H1 (cell line): ENCODE measurements around the gene SLC12A2. TPM values are rescaled to one million over a fixed set of nuclear protein-coding genes. Genes with fewer than 3 reads are reported as not detected.
A peak's percentile ranks its signal among the peaks of the same experiment; 100 is the strongest.

ENCODE experiments used
- CTCF ChIA-PET: fragments of 300-600 bp; sonication (Branson Sonifier 250); formaldehyde crosslinking; loops from one replicate; lab custom pipeline; 2021; ENCODE audit not compliant: partially characterized antibody; lab: Charles Lee
- POLR2A ChIA-PET: fragments of 300-600 bp; sonication (Branson Sonifier 250); formaldehyde crosslinking; loops from one replicate; lab custom pipeline; 2021; ENCODE audit warnings: inconsistent platforms; ENCODE audit not compliant: partially characterized antibody; lab: Charles Lee
- DNase-seq, 2 experiments: peaks; one replicate each; pipeline versions ENCODE4 v3.0.0 to v3.0.0-alpha.2; 2010 to 2022; ENCODE audit warnings: low spot score in 2 of 2, low read depth in 1 of 2, mixed read lengths in 1 of 2
- FAIRE-seq: peaks from 2 replicates; lab custom pipeline; 2011; peaks lifted over from hg19 to GRCh38; lab: Jason Lieb, UNC
- H2AFZ ChIP-seq: 2 replicates; pipeline ENCODE4 v1.8.1; 2012; ENCODE audit warnings: low read length, inconsistent platforms
- H2AK5ac ChIP-seq: 2 replicates; pipeline ENCODE4 v1.6.1; 2013; ENCODE audit warnings: low read depth, low read length
- H2BK120ac ChIP-seq: replicated peaks from 2 replicates; pipeline ENCODE3; 2013; ENCODE audit warnings: low read depth, low read length, inconsistent platforms
- H2BK12ac ChIP-seq: 2 replicates; pipeline ENCODE4 v1.6.1; 2013; ENCODE audit warnings: low read depth, low read length
- H2BK15ac ChIP-seq: 2 replicates; pipeline ENCODE4 v1.6.1; 2013; ENCODE audit warnings: low read length
- H2BK20ac ChIP-seq: 2 replicates; pipeline ENCODE4 v1.6.1; 2013; ENCODE audit warnings: low read length
- H2BK5ac ChIP-seq: 2 replicates; pipeline ENCODE4 v1.6.1; 2013; ENCODE audit warnings: low read depth, low read length
- H3K14ac ChIP-seq: 2 replicates; pipeline ENCODE4 v1.6.1; 2013; ENCODE audit warnings: inconsistent platforms; ENCODE audit not compliant: insufficient read length
- H3K18ac ChIP-seq: 2 replicates; pipeline ENCODE4 v1.6.1; 2013; ENCODE audit warnings: low read length; ENCODE audit errors: extremely low read depth
- H3K23ac ChIP-seq: 2 replicates; pipeline ENCODE4 v1.6.1; 2013; ENCODE audit warnings: inconsistent platforms; ENCODE audit not compliant: insufficient read length
- H3K23me2 ChIP-seq: 2 replicates; pipeline ENCODE4 v1.6.1; 2013; ENCODE audit warnings: low read depth, low read length
- H3K27ac ChIP-seq: 2 replicates; pipeline ENCODE4 v1.6.1; 2011; ENCODE audit warnings: low read depth, low read length, inconsistent platforms
- H3K27me3 ChIP-seq, 4 experiments: replicated peaks in 1 of 4; 1 replicate in 1 of 4; 2 replicates in 3 of 4; pipeline versions ENCODE4 v1.6.1 to v1.8.1; 2011 to 2013; ENCODE audit warnings: low read length in 3 of 4, mild to moderate bottlenecking in 3 of 4, inconsistent platforms in 2 of 4, mixed read lengths in 2 of 4, moderate library complexity in 1 of 4; ENCODE audit not compliant: control insufficient read depth in 3 of 4, insufficient read depth in 3 of 4; ENCODE audit errors: extremely low read depth in 1 of 4
- H3K36me3 ChIP-seq, 4 experiments: 2 replicates each; pipeline versions ENCODE4 v1.6.1 to v1.8.1; 2011 to 2013; ENCODE audit warnings: mild to moderate bottlenecking in 4 of 4, low read length in 3 of 4, moderate library complexity in 2 of 4, control low read depth in 1 of 4, inconsistent platforms in 1 of 4; ENCODE audit not compliant: insufficient read depth in 4 of 4, control insufficient read depth in 2 of 4
- H3K4ac ChIP-seq: replicated peaks from 2 replicates; pipeline ENCODE3; 2013; ENCODE audit warnings: low read length, low read depth, mixed read lengths, inconsistent platforms; ENCODE audit not compliant: insufficient read length
- H3K4me1 ChIP-seq, 4 experiments: replicated peaks in 1 of 4; 1 replicate in 1 of 4; 2 replicates in 3 of 4; pipeline versions ENCODE4 v1.6.1 to v1.8.1; 2011 to 2013; ENCODE audit warnings: low read length in 3 of 4, inconsistent platforms in 2 of 4, mixed read lengths in 1 of 4; ENCODE audit not compliant: insufficient read depth in 4 of 4, control insufficient read depth in 3 of 4
- H3K4me2 ChIP-seq, 2 experiments: 2 replicates each; pipeline versions ENCODE4 v1.6.1 to v1.8.1; 2011 to 2013; ENCODE audit warnings: low read depth in 2 of 2, low read length in 2 of 2, control low read depth in 1 of 2, inconsistent platforms in 1 of 2, mild to moderate bottlenecking in 1 of 2; ENCODE audit not compliant: insufficient read depth in 1 of 2
- H3K4me3 ChIP-seq, 4 experiments: fragments of 200-600, 300-600 bp in 1 of 4; sonication (generic), shearing (Covaris generic), sonication (Bioruptor Twin) in 1 of 4; 2 replicates each; pipeline versions ENCODE4 v1.5.1 to v1.8.1; 2011 to 2016; ENCODE audit warnings: low read length in 4 of 4, low read depth in 3 of 4, control low read depth in 2 of 4, inconsistent platforms in 2 of 4, mild to moderate bottlenecking in 2 of 4, mixed read lengths in 1 of 4, moderate library complexity in 1 of 4; ENCODE audit not compliant: insufficient read depth in 2 of 4; ENCODE audit errors: extremely low read depth in 1 of 4
- H3K56ac ChIP-seq: replicated peaks from 2 replicates; pipeline ENCODE3; 2013; ENCODE audit warnings: low read depth, mild to moderate bottlenecking, mixed read lengths, low read length, inconsistent platforms; ENCODE audit not compliant: insufficient read length
- H3K79me1 ChIP-seq: 2 replicates; pipeline ENCODE4 v1.6.1; 2013; ENCODE audit warnings: low read depth, low read length, control low read depth
- H3K79me2 ChIP-seq, 2 experiments: 2 replicates each; pipeline versions ENCODE4 v1.6.1 to v1.8.1; 2012 to 2013; ENCODE audit warnings: low read length in 2 of 2, mild to moderate bottlenecking in 2 of 2, inconsistent platforms in 1 of 2; ENCODE audit not compliant: insufficient read depth in 2 of 2, control insufficient read depth in 1 of 2
- H3K9ac ChIP-seq, 4 experiments: replicated peaks in 1 of 4; 1 replicate in 1 of 4; 2 replicates in 3 of 4; pipeline versions ENCODE4 v1.6.1 to v1.8.1; 2011 to 2013; ENCODE audit warnings: low read depth in 3 of 4, low read length in 3 of 4, control low read depth in 2 of 4, mild to moderate bottlenecking in 2 of 4, moderate library complexity in 2 of 4, inconsistent platforms in 1 of 4; ENCODE audit errors: extremely low read depth in 1 of 4
- H3K9me3 ChIP-seq, 2 experiments: 2 replicates each; pipeline versions ENCODE4 v1.6.1 to v1.8.1; 2012 to 2013; ENCODE audit warnings: mild to moderate bottlenecking in 2 of 2, moderate library complexity in 2 of 2, control low read depth in 1 of 2, inconsistent platforms in 1 of 2, low read depth in 1 of 2, low read length in 1 of 2, mixed read lengths in 1 of 2; ENCODE audit not compliant: insufficient read depth in 2 of 2
- H4K20me1 ChIP-seq, 2 experiments: replicated peaks in 1 of 2; 2 replicates each; pipeline versions ENCODE3 to v1.8.1; 2011 to 2013; ENCODE audit warnings: inconsistent platforms in 2 of 2, low read length in 2 of 2, mild to moderate bottlenecking in 1 of 2; ENCODE audit not compliant: insufficient read depth in 2 of 2, control insufficient read depth in 1 of 2
- H4K5ac ChIP-seq: 2 replicates; pipeline ENCODE4 v1.6.1; 2013; ENCODE audit warnings: low read length, low read depth, mixed read lengths, inconsistent platforms; ENCODE audit not compliant: insufficient read length
- H4K8ac ChIP-seq: 2 replicates; pipeline ENCODE4 v1.8.0; 2013; ENCODE audit warnings: mild to moderate bottlenecking, moderate library complexity, low read length, inconsistent platforms; ENCODE audit not compliant: insufficient read depth; ENCODE audit errors: extremely low read depth
- H4K91ac ChIP-seq: replicated peaks from 2 replicates; pipeline ENCODE3; 2013; ENCODE audit warnings: low read length, mixed read lengths, inconsistent platforms; ENCODE audit not compliant: insufficient read length
- FOSL1 ChIP-seq: IDR thresholded peaks from 2 replicates; pipeline ENCODE4 v1.6.1; 2011; ENCODE audit warnings: mild to moderate bottlenecking, low read depth, low read length, moderate library complexity; ENCODE audit not compliant: insufficient read depth
- GABPA ChIP-seq: IDR thresholded peaks from 2 replicates; pipeline ENCODE4 v1.6.1; 2011; ENCODE audit warnings: mild to moderate bottlenecking, low read length, moderate library complexity, borderline replicate concordance; ENCODE audit not compliant: insufficient read depth
- HDAC2 ChIP-seq, 2 experiments: fragments of 300-600 bp in 1 of 2; sonication (generic) in 1 of 2; IDR thresholded peaks; 2 replicates each; pipeline ENCODE4 v1.6.1; 2011 to 2012; ENCODE audit warnings: low read depth in 2 of 2, low read length in 2 of 2, mild to moderate bottlenecking in 2 of 2, moderate library complexity in 2 of 2, borderline replicate concordance in 1 of 2, inconsistent platforms in 1 of 2
- JUND ChIP-seq: IDR thresholded peaks from 2 replicates; pipeline ENCODE4 v1.6.1; 2011; ENCODE audit warnings: mild to moderate bottlenecking, improper control_type of control experiment, low read length
- KDM5A ChIP-seq: fragments of 200-600 bp; IDR thresholded peaks from 2 replicates; pipeline ENCODE4 v1.7.1; 2012; ENCODE audit warnings: mild to moderate bottlenecking, low read length, inconsistent platforms, mixed read lengths
- SAP30 ChIP-seq: fragments of 300-600 bp; sonication (generic); IDR thresholded peaks from 2 replicates; pipeline ENCODE4 v1.7.1; 2012; ENCODE audit warnings: low read length, moderate library complexity, mild to moderate bottlenecking, inconsistent platforms; ENCODE audit not compliant: insufficient read depth, insufficient replicate concordance
- SUZ12 ChIP-seq: fragments of 200-600 bp; sonication (generic); IDR thresholded peaks from 2 replicates; pipeline ENCODE4 v1.6.1; 2012; ENCODE audit warnings: mild to moderate bottlenecking, inconsistent platforms, low read length, moderate library complexity, mixed read lengths
- TCF12 ChIP-seq: IDR thresholded peaks from 2 replicates; pipeline ENCODE4 v1.6.1; 2011; ENCODE audit warnings: low read depth, mild to moderate bottlenecking, low read length
- WGBS, 2 experiments: shearing (Covaris generic) in 1 of 2; methylation state at CpG; one replicate each; pipeline versions ENCODE4 v1.1.6 to v1.1.7; 2013 to 2015; ENCODE audit warnings: low lambda C conversion rate in 2 of 2, mixed read lengths in 2 of 2, inconsistent platforms in 1 of 2, low coverage in 1 of 2, missing lambda C conversion rate in 1 of 2; ENCODE audit not compliant: insufficient replicate concordance in 2 of 2, insufficient coverage in 1 of 2, insufficient read length in 1 of 2; ENCODE audit errors: extremely low coverage in 1 of 2, missing lambda C conversion rate in 1 of 2; 5-methylcytosine and 5-hydroxymethylcytosine counted together
- long read RNA-seq, 2 experiments: library from RNA in 1 of 2; library from capped mRNA in 1 of 2; stranded (forward); transcript quantifications; one replicate each; pipeline ENCODE4 v2.0.0, GENCODE V29; 2021; ENCODE audit warnings: inconsistent platforms in 1 of 2
- polyA minus RNA-seq, 3 experiments: library from RNA; depleted of rRNA, polyadenylated mRNA; stranded (reverse); fragments of >200 nt; gene quantifications; 1 replicate in 2 of 3; 2 replicates in 1 of 3; pipeline ENCODE4 v1.2.3, GENCODE V29; 2011
- polyA plus RNA-seq, 7 experiments: library from polyadenylated mRNA; depleted of rRNA in 3 of 7; stranded (reverse) in 5 of 7; unstranded in 2 of 7; fragments of >200 nt in 5 of 7; fragments of 200-250 nt in 2 of 7; gene quantifications; 1 replicate in 5 of 7; 2 replicates in 1 of 7; 4 replicates in 1 of 7; pipeline versions ENCODE4 v1.2.1 to v1.2.3, GENCODE V29; 2011 to 2013; ENCODE audit warnings: missing spikeins in 2 of 7, mixed read lengths in 2 of 7
- total RNA-seq: library from RNA; stranded (reverse); fragmentation: NEBNext Ultra II Directional; extraction: Animal tissue kit (Norgen Biotek cat#: 25700); gene quantifications from 2 replicates; pipeline ENCODE4 v1.2.1, GENCODE V29; 2021

The SLC12A2 gene
- total RNA-seq (16.2 and 16.4 TPM in 2 replicates), polyA plus RNA-seq (2011; rRNA removed) (2.3 and 2.6 TPM in 2 replicates), polyA minus RNA-seq (2011; rRNA and poly(A)+ RNA removed) (22.8 and 35.8 TPM in 2 replicates)
- polyA plus RNA-seq (2011; cell fraction: cytosol; rRNA removed), result 3.2 TPM
- 3.3 TPM for polyA plus RNA-seq (2011; cell fraction: nucleus; rRNA removed)
- polyA plus RNA-seq (2012, experiment 1 of 2), result 3.2 to 6.0 TPM (median 4.5 TPM) in 4 replicates
- polyA plus RNA-seq (2012, experiment 2 of 2), result 0.25 TPM
- polyA plus RNA-seq (2013, experiment 1 of 2), result 15.0 TPM
- polyA plus RNA-seq (2013, experiment 2 of 2), result 14.1 TPM
- 13.7 TPM for polyA minus RNA-seq (2011; cell fraction: cytosol; rRNA and poly(A)+ RNA removed)
- 18.3 TPM for polyA minus RNA-seq (2011; cell fraction: nucleus; rRNA and poly(A)+ RNA removed)
- long read RNA-seq, experiment 1, partial matches to known transcripts, result 0 of 9 reads
- long read RNA-seq, experiment 1, other reads (novel, unspliced or antisense), result 9 of 9 reads
- long read RNA-seq, experiment 2, result 0 reads

DNA sequence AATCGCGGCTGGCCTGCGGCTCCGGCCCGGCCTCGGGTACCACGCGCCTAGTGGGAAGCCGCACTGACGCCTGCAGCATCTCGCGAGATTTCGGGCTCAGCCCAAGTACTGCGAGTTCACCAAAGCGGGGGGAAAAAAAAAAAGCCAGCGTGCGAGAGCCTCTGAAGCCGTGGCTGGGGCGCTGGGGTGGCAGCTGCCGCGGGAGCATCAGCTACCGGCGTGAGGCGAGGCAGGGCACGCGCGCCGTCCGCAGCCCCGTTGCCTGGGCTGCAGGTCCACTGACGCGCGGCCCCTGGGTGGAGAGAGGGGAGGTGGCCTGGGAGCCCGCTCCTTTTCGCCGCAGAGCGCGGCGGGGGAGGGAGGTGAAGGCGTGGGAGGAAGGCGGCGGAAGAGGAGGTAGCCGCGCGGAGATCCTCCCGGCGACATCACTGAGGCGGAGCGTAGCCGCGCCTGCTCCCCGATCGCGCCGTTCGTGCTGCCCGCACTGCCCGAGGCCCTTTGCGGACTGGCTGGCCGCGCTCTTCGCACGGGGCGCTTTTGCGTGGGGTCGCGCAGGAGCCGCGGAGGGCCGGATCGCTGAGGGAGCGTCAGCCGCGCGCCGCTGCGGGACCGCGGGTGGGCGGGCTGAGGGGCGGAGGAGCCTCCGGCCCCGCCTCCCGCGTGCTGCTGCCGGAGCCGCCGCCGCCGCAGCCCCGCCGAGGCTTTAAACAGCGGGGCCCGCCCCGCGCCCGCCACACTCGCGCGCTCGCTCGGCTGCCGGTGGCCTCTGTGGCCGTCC lies at the start of gene SLC12A2:
Gene SLC12A2 (plus strand): TSS at position 734 of the 778 bp plus-strand sequence. CDS start 189 bp downstream, outside the sequence.
- Histone ChIP-seq H4K91ac (peak within 1 kb of the TSS; percentile 81), H4K8ac (peak within 1 kb of the TSS; percentile 95), H3K4ac (peak within 1 kb of the TSS; percentile 85), H3K23me2 (peaks cover 10% of the 10 kb centered on the region), H4K5ac (peak within 1 kb of the TSS; percentile 70), H3K27me3 (peaks cover 0 to 16% (median 9%) of the 10 kb centered on the region in 4 experiments; a peak in 4 of 7 replicates), H2BK120ac (no peak within 1 kb of the TSS), H2BK12ac (no peak within 1 kb of the TSS), H2BK20ac (no peak within 1 kb of the TSS), H3K56ac (peak within 1 kb of the TSS; percentile 25), H2AFZ (peak within 1 kb of the TSS; percentile 92), H3K27ac (peak within 1 kb of the TSS; percentile 72; the same call in 1 of the 2 replicates), H3K79me1 (0 out of 2 replicates have a peak, but pooled peaks cover 2% of the 10 kb centered on the region), H3K9ac (peak within 1 kb of the TSS; percentile 59 to 76 (median 68); a peak in 6 of 7 replicates), H3K4me3 (peak within 1 kb of the TSS; percentile 57 to 87 (median 74)), H4K20me1 (peaks cover 10 to 15% of the 10 kb centered on the region in 2 experiments), H3K9me3 (no peaks in the 10 kb centered on the region), H2BK15ac (no peak within 1 kb of the TSS), H3K4me1 (peaks cover 2 to 11% (median 3%) of the 10 kb centered on the region in 4 experiments; a peak in 6 of 7 replicates), H3K14ac (no peak within 1 kb of the TSS), H3K18ac (peak within 1 kb of the TSS; percentile 98), H3K4me2 (peak within 1 kb of the TSS; percentile 97 to 99), H3K79me2 (peaks cover 0 to 11% of the 10 kb centered on the region in 2 experiments; a peak in 2 of 4 replicates), H3K36me3 (no peaks in the 10 kb centered on the region), H3K23ac (no peak within 1 kb of the TSS), H2BK5ac (peak within 1 kb of the TSS; percentile 93; the same call in 1 of the 2 replicates), H2AK5ac (no peak within 1 kb of the TSS; the same call in 1 of the 2 replicates)
- POLR2A ChIA-PET, result interaction anchor here (0.6 kb wide), 1 partner anchor 8 kb away, joined by 3 read pairs; no protein-coding TSS in a partner anchor
- 1% methylated on average over 41 of the region's 104 CpGs; no CpG with 5 or more reads in 1 of the 2 experiments for WGBS, 2 experiments
- CTCF ChIA-PET, result interaction anchor here (0.7 kb wide), 1 partner anchor 207 kb away, joined by 3 read pairs; no protein-coding TSS in a partner anchor
- DNase-seq (peak; percentile 73 to 84), FAIRE-seq (no peak)
- peak in 1 of 2 experiments; percentile 80; a peak in 1 of 4 replicates for TF ChIP-seq HDAC2 (IDR thresholded peaks at IDR 0.05; ENCODE audit: borderline replicate concordance in 1 of 2, low read depth in 2 of 2, low read length in 2 of 2)
- no peak for TF ChIP-seq TCF12
- TF ChIP-seq SUZ12, result no peak; the same call in 1 of the 2 replicates
- no peak for TF ChIP-seq FOSL1
- TF ChIP-seq JUND, result no peak
- no peak for TF ChIP-seq SAP30
- TF ChIP-seq KDM5A, result no peak
- no peak for TF ChIP-seq GABPA
